K562 (cell line): Measurements from ENCODE around the gene TNFAIP3. TPM values are rescaled to one million over a fixed set of nuclear protein-coding genes. Genes with fewer than 3 reads are reported as not detected.
A peak's percentile ranks its signal among the peaks of the same experiment; 100 is the strongest.

Experiments
- C11orf30 ChIP-seq: fragments of 450-650 bp; IDR thresholded peaks from 2 replicates; pipeline ENCODE4 v1.6.1; 2016; ENCODE audit warnings: low read depth, mild to moderate bottlenecking
- CXXC5 ChIP-seq: fragments of 250-450 bp; sonication (Bioruptor Pico); IDR thresholded peaks from 2 replicates; pipeline ENCODE4 v1.8.0; 2022; ENCODE audit warnings: inconsistent platforms, mild to moderate bottlenecking, moderate library complexity
- DDX20 ChIP-seq: fragments of 450-650 bp; IDR thresholded peaks from 2 replicates; pipeline ENCODE4 v1.6.1; 2016; ENCODE audit warnings: missing genetic modification characterization, low read depth, mild to moderate bottlenecking, missing compliant biosample characterization, moderate library complexity
- ELF4 ChIP-seq: fragments of 450-650 bp; formaldehyde crosslinking; IDR thresholded peaks from 2 replicates; pipeline ENCODE4 v1.4.0; 2022; ENCODE audit warnings: missing genetic modification characterization
- FUS ChIP-seq: fragments of 200-400 bp; formaldehyde crosslinking; optimal IDR thresholded peaks from 2 replicates; pipeline ENCODE3; 2017; ENCODE audit warnings: low read depth, low read length
- MEF2D ChIP-seq: conservative IDR thresholded peaks from 2 replicates; pipeline ENCODE4 v1.6.1; 2016; ENCODE audit warnings: low read depth, missing genetic modification characterization, missing compliant biosample characterization
- MLLT1 ChIP-seq, 2 experiments: fragments of 450-650 bp; IDR thresholded peaks; 2 replicates each; pipeline ENCODE4 v1.6.1; 2016
- NBN ChIP-seq: fragments of 450-650 bp; IDR thresholded peaks from 2 replicates; pipeline ENCODE4 v1.6.1; 2016; ENCODE audit warnings: low read depth, mild to moderate bottlenecking
- NRF1 ChIP-seq, 2 experiments: fragments of 450-650 bp; IDR thresholded peaks in 1 of 2; conservative IDR thresholded peaks in 1 of 2; 2 replicates each; pipeline ENCODE4 v1.6.1; 2014; ENCODE audit warnings: mild to moderate bottlenecking in 2 of 2
- PTBP1 ChIP-seq: fragments of 200-400 bp; formaldehyde crosslinking; IDR thresholded peaks from 2 replicates; pipeline ENCODE4 v1.6.1; 2017; ENCODE audit warnings: low read depth, low read length
- RBM34 ChIP-seq: fragments of 200-400 bp; formaldehyde crosslinking; IDR thresholded peaks from 2 replicates; pipeline ENCODE4 v1.6.1; 2018; ENCODE audit warnings: low read length, borderline replicate concordance; ENCODE audit not compliant: insufficient read depth
- SIX5 ChIP-seq, 2 experiments: IDR thresholded peaks; 2 replicates each; pipeline ENCODE4 v1.6.1; 2011; ENCODE audit warnings: low read length in 2 of 2, borderline replicate concordance in 1 of 2, low read depth in 1 of 2, mild to moderate bottlenecking in 1 of 2, moderate library complexity in 1 of 2; ENCODE audit not compliant: insufficient read depth in 1 of 2
- SMAD1 ChIP-seq: fragments of 150-350 bp; IDR thresholded peaks from 2 replicates; pipeline ENCODE4 v1.6.1; 2014; ENCODE audit warnings: low read length, low read depth; ENCODE audit not compliant: partially characterized antibody
- SUPT5H ChIP-seq: fragments of 450-650 bp; IDR thresholded peaks from 2 replicates; pipeline ENCODE4 v1.6.1; 2016
- ZBTB12 ChIP-seq: fragments of 250-450 bp; sonication (Bioruptor Pico); IDR thresholded peaks from 2 replicates; pipeline ENCODE4 v1.4.0; 2020
- ZBTB2 ChIP-seq: fragments of 450-650 bp; IDR thresholded peaks from 2 replicates; pipeline ENCODE4 v1.6.1; 2016; ENCODE audit warnings: antibody characterized with exemption
- ZFP36 ChIP-seq: fragments of 150-350 bp; IDR thresholded peaks from 2 replicates; pipeline ENCODE4 v1.6.1; 2018; ENCODE audit warnings: low read length, low read depth; ENCODE audit not compliant: partially characterized antibody
- ZNF232 ChIP-seq: sonication (generic); formaldehyde crosslinking; IDR thresholded peaks from 2 replicates; pipeline ENCODE4 v1.8.0; 2022; ENCODE audit warnings: mild to moderate bottlenecking, missing genetic modification reagents
- ZNF282 ChIP-seq: sonication (generic); formaldehyde crosslinking; IDR thresholded peaks from 2 replicates; pipeline ENCODE4 v1.8.1; 2023; ENCODE audit warnings: missing genetic modification reagents
- ZNF512 ChIP-seq: IDR thresholded peaks from 2 replicates; pipeline ENCODE4 v1.6.1; 2016; ENCODE audit warnings: missing genetic modification characterization, missing compliant biosample characterization
- ZNF699 ChIP-seq: fragments of 250-450 bp; sonication (Bioruptor Pico); IDR thresholded peaks from 2 replicates; pipeline ENCODE4 v1.8.0; 2021; ENCODE audit warnings: mild to moderate bottlenecking, moderate library complexity; ENCODE audit not compliant: insufficient replicate concordance
- polyA plus RNA-seq, 8 experiments: library from polyadenylated mRNA; depleted of rRNA in 4 of 8; stranded (reverse) in 5 of 8; unstranded in 3 of 8; fragments of >200 nt; fragmentation: Nextera tagmentation in 2 of 8; fragmentation: Illumina TruSeq in 1 of 8; extraction: Ambion mirVana in 2 of 8; extraction: Trizol in 1 of 8; gene quantifications; 2 replicates each; pipeline versions ENCODE4 v1.2.1 to v1.2.3, GENCODE V29; 2011 to 2014; ENCODE audit warnings: inconsistent platforms in 1 of 8, missing spikeins in 1 of 8
- total RNA-seq, 7 experiments: library from RNA; depleted of rRNA in 6 of 7; stranded (reverse); fragments of >200 nt in 6 of 7; fragmentation: Illumina TruSeq in 2 of 7; extraction: Trizol in 2 of 7; gene quantifications; 2 replicates each; pipeline versions ENCODE4 v1.2.1 to v1.2.3, GENCODE V29; 2011 to 2021; ENCODE audit warnings: low replicate concordance in 1 of 7

The TNFAIP3 gene
- total and polyA plus RNA-seq, 9 of the 15 experiments (the other 6 are each of a cell fraction or from before 2014, with no cell fraction given) = 0.79 to 17.0 (median 6.4) TPM

- TF ChIP-seq ZNF512 (tag) = peak; percentile 77
- no peak for TF ChIP-seq SIX5 (IDR thresholded peaks at IDR 0.05; ENCODE audit: borderline replicate concordance in 1 of 2, insufficient read depth in 1 of 2, low read depth in 1 of 2, low read length in 2 of 2)
- TF ChIP-seq SMAD1 = no peak
- no peak for TF ChIP-seq ZNF282 (CRISPR knock-in tag)
- no peak for TF ChIP-seq ELF4 (CRISPR knock-in tag)
- TF ChIP-seq SUPT5H = no peak
- TF ChIP-seq CXXC5 = peak; percentile 65
- TF ChIP-seq FUS = no peak
- TF ChIP-seq NRF1 (conservative IDR thresholded peaks at IDR 0.05 in 1 of 2, IDR thresholded peaks at IDR 0.05 in 1 of 2) = no peak
- TF ChIP-seq ZBTB12 (CRISPR knock-in tag) = no peak
- no peak for TF ChIP-seq DDX20
- TF ChIP-seq ZNF699 = no peak
- peak; percentile 64; the same call in 1 of the 2 replicates for TF ChIP-seq ZBTB2
- no peak for TF ChIP-seq ZNF232
- TF ChIP-seq ZFP36 = no peak
- no peak for TF ChIP-seq RBM34
- TF ChIP-seq MLLT1 (IDR thresholded peaks at IDR 0.05) = peak; percentile 7 to 60; a peak in 2 of 4 replicates
- TF ChIP-seq NBN = no peak
- peak; percentile 49 for TF ChIP-seq C11orf30
- peak; percentile 64; the same call in 1 of the 2 replicates for TF ChIP-seq MEF2D (tag)
- TF ChIP-seq PTBP1 = no peak
Observed at GRCh38 chr6:137864812-137865508, 2.1 kb upstream of the TNFAIP3 start (continued).
